Uterine smooth muscle cell (primary cell): ENCODE data around the gene TRIML2. TPM values are rescaled to one million over a fixed set of nuclear protein-coding genes. Genes with fewer than 3 reads are reported as not detected.

ENCODE experiments used
- total RNA-seq: library from RNA; depleted of rRNA; stranded (reverse); fragments of >200 nt; gene quantifications from 2 replicates; pipeline ENCODE4 v1.2.3, GENCODE V29; 2014

TRIML2 gene, protein sequence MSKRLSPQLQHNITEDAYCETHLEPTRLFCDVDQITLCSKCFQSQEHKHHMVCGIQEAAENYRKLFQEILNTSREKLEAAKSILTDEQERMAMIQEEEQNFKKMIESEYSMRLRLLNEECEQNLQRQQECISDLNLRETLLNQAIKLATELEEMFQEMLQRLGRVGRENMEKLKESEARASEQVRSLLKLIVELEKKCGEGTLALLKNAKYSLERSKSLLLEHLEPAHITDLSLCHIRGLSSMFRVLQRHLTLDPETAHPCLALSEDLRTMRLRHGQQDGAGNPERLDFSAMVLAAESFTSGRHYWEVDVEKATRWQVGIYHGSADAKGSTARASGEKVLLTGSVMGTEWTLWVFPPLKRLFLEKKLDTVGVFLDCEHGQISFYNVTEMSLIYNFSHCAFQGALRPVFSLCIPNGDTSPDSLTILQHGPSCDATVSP
- not detected in 2 replicates for total RNA-seq

DNA sequence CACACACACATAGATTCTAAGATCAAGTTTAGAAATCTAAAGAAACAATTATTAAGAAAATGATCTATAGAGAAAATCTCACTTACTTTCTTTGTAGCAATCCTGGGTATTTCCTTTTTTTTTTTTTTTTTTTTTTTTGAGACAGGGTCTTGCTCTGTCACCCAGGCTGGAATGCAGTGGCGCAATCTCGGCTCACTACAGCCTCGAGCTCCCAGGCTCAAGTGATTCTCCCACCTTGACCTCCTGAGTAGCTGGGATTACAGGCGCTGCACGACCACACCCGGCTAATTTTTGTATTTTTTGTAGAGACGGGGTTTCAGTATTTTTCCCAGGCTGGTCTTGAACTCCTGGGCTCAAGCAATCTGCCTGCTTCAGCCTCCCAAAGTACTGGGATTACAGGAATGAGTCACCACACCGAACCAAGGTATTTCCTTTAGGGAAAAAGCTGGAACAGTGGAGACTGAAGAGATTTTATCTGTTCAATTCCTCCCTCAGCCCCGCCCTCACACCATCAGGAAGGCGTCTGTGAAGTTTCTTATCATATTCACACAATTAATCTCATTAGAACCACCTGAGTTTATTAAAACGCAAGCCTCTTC lies at the start of gene TRIML2:
TSS of gene TRIML2 (minus strand) at position 447 of the 599 bp plus-strand sequence. CDS start 4,235 bp downstream, outside the sequence.

DNA sequence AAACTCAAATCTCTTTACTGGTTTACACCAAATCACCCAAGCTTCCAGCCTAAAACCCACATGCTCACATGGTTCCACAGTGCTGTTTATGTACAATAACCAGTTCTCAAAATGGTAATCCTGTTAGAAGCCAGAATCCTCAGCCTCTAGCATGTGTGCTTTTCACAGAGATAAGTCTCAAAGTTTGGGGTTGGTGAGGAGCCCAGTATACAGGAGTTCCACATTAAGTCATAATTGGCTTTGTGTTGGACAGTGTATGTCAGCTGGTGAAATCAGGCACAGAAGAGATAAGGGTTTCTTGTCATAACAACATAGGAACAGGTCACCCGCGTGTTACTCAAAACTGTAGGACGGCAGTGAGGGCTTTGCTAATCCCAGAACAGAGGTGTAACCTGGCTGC lies 29.7 kb upstream of the TRIML2 start, which contains the start of gene TRIML1:
TSS of gene TRIML1 (plus strand) at position 301 of the 400 bp plus-strand sequence. CDS start 118 bp downstream, outside the sequence.

Other genes with a start within 250 kb of the TRIML2 start
- gene ZFP42, start 113.8 kb downstream of the TRIML2 start, total RNA-seq: not detected in 2 replicates
- gene TRIML1, start 29.8 kb upstream of the TRIML2 start, total RNA-seq: not detected in 2 replicates